Choroid plexus epithelial cell (primary cell): ENCODE results near the gene FCHSD2.
"Not testable (repeated sequence)": the region's sequence is repeated elsewhere in the genome, so short reads cannot be mapped to it uniquely, and the experiment has no call there.

Experiments
- DNase-seq: peaks from one replicate; pipeline ENCODE4 v3.0.0-alpha.2; 2010; ENCODE audit warnings: low read depth
- H3K4me3 ChIP-seq: 2 replicates; pipeline ENCODE4 v1.5.1; 2011; ENCODE audit warnings: low read depth, mild to moderate bottlenecking, control low read depth, low read length, moderate library complexity
- CTCF ChIP-seq: conservative IDR thresholded peaks from 2 replicates; pipeline ENCODE4 v1.5.1; 2011; ENCODE audit warnings: low read depth, mild to moderate bottlenecking, control low read depth, inconsistent platforms, low read length, moderate library complexity

FCHSD2 gene

GRCh38 chr11:73078631-73079030 lies 63.5 kb downstream of the FCHSD2 start:
- no peak for DNase-seq
- H3K4me3 ChIP-seq = no peak overlapping the region
- no peak for TF ChIP-seq CTCF

- DNase-seq = no peak
- TF ChIP-seq CTCF = no peak
- no peak overlapping the region for H3K4me3 ChIP-seq
Observed at GRCh38 chr11:73077454-73077853, 64.7 kb downstream of the FCHSD2 start.

GRCh38 chr11:73074319-73074718 lies 67.8 kb downstream of the FCHSD2 start:
- no peak for DNase-seq
- H3K4me3 ChIP-seq = no peak overlapping the region
- no peak for TF ChIP-seq CTCF

GRCh38 chr11:73072935-73073481 lies 69.1 kb downstream of the FCHSD2 start:
- TF ChIP-seq CTCF = no peak
- H3K4me3 ChIP-seq = no peak overlapping the region
- DNase-seq = peak; percentile 64

GRCh38 chr11:73070653-73071052 lies 71.5 kb downstream of the FCHSD2 start:
- no peak overlapping the region for H3K4me3 ChIP-seq
- no peak for DNase-seq
- no peak for TF ChIP-seq CTCF

- DNase-seq, H3K4me3 ChIP-seq: not testable (repeated sequence)
Observed at GRCh38 chr11:73061857-73062424, 80.2 kb downstream of the FCHSD2 start.

- H3K4me3 ChIP-seq, DNase-seq: not testable (repeated sequence)
Observed at GRCh38 chr11:73061434-73061833, 80.7 kb downstream of the FCHSD2 start.

GRCh38 chr11:73059915-73060314 lies 82.2 kb downstream of the FCHSD2 start:
- no peak for DNase-seq
- no peak for TF ChIP-seq CTCF
- H3K4me3 ChIP-seq = no peak overlapping the region
